Activated CD8-positive, alpha-beta T cell treated with anti-CD3 and anti-CD28 coated beads, Interleukin-2, amount 10 ng/mL, durations not matched to agents 7 days and 5 days (primary cell): ENCODE data around the gene FOXK2. TPM values are rescaled to one million over a fixed set of nuclear protein-coding genes. Genes with fewer than 3 reads are reported as not detected.
A peak's percentile ranks its signal among the peaks of the same experiment; 100 is the strongest.

Experiments
- ATAC-seq: fragments of 150-1000 bp; cut with Tn5 transposase; one replicate; pipeline ENCODE4 v1.10.0; 2021; ENCODE audit warnings: moderate library complexity
- CTCF ChIA-PET: fragments of 350-600 bp; sonication (Branson Sonifier 250); formaldehyde crosslinking; loops from one replicate; lab custom pipeline; 2021; ENCODE audit warnings: antibody characterized with exemption; lab: Charles Lee
- POLR2A ChIA-PET: fragments of 350-600 bp; sonication (Branson Sonifier 250); formaldehyde crosslinking; loops from one replicate; lab custom pipeline; 2021; ENCODE audit warnings: antibody characterized with exemption; lab: Charles Lee
- DNase-seq: peaks from one replicate; pipeline ENCODE4 v3.0.0-alpha.2; 2020
- H3K27ac Mint-ChIP-seq: one replicate; pipeline ENCODE4 v1.8.0; 2021; ENCODE audit warnings: mild to moderate bottlenecking, mixed read lengths
- H3K27me3 Mint-ChIP-seq: one replicate; pipeline ENCODE4 v1.8.0; 2021; ENCODE audit warnings: low read depth, mixed read lengths
- H3K36me3 Mint-ChIP-seq: one replicate; pipeline ENCODE4 v1.8.0; 2021; ENCODE audit warnings: low read depth, mixed read lengths
- H3K4me1 Mint-ChIP-seq: one replicate; pipeline ENCODE4 v1.8.0; 2021; ENCODE audit warnings: low read depth, mixed read lengths
- H3K4me3 Mint-ChIP-seq: one replicate; pipeline ENCODE4 v1.8.0; 2021; ENCODE audit warnings: mild to moderate bottlenecking, mixed read lengths
- H3K9me3 Mint-ChIP-seq: one replicate; pipeline ENCODE4 v1.8.0; 2022; ENCODE audit warnings: mixed read lengths; ENCODE audit not compliant: insufficient read depth
- total RNA-seq, 2 experiments: library from RNA; stranded (reverse); gene quantifications; one replicate each; pipeline ENCODE4 v1.2.3, GENCODE V29; 2021

FOXK2 gene
- total RNA-seq, 2 experiments from 2014 or later: 62.3 to 65.3 TPM

DNA sequence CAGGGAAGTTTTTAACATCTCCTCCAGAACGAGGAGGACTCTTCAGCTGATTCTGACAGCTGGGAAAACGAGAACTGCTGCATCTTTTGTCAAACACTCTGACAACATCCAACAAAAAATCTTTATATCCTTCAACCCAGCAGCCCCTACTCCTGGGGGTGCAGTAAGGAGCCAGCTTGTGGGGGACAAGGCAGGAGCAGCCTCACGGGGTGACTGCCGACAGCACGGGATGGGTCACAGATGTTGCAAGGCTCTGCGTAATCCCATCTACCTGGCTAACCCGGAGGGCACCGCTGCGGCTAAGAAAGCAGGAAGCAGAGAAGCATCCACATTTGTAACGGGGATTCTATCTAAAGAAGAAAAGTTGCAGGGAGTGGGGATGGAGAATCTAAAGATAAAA, 100.1 kb downstream of the FOXK2 start:
- ChIA-PET CTCF (no interaction called here), POLR2A (no interaction called here)
- ATAC-seq (no peak), DNase-seq (no peak)
- Mint-ChIP-seq H3K4me3 (no peak overlapping the region), H3K27me3 (no peaks in the 10 kb centered on the region), H3K9me3 (no peaks in the 10 kb centered on the region), H3K27ac (no peak overlapping the region), H3K4me1 (no peaks in the 10 kb centered on the region), H3K36me3 (peaks cover 56% of the 10 kb centered on the region)

GRCh38 chr17:82623707-82624106, 104.2 kb downstream of the FOXK2 start:
- peaks cover 56% of the 10 kb centered on the region for H3K36me3 Mint-ChIP-seq
- no peak overlapping the region for H3K4me3 Mint-ChIP-seq
- DNase-seq (no peak), ATAC-seq (no peak)
- H3K9me3 Mint-ChIP-seq: no peaks in the 10 kb centered on the region
- H3K4me1 Mint-ChIP-seq: no peaks in the 10 kb centered on the region
- H3K27me3 Mint-ChIP-seq: no peaks in the 10 kb centered on the region
- ChIA-PET POLR2A (no interaction called here), CTCF (no interaction called here)
- no peak overlapping the region for H3K27ac Mint-ChIP-seq

DNA sequence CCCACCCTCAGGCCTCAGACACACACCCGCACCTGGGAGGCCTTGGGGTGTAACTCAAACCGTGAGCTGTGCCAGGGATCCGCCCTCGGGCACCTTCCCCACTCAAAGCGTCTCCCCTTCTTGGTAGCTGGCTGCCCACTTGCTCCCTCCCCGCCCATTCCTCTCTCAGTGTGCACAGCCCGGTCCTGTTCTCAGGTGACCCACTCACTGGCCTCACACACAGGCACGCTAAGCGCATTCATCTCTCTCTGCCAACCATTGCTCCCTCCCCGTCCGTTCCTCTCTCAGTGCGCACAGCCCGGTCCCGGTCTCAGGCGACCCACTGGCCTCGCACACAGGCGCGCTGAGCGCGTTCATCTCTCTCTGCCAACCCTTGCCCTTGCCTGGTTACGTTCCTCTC, 107.9 kb downstream of the FOXK2 start:
- Mint-ChIP-seq H3K4me3 (no peak overlapping the region), H3K27me3 (no peaks in the 10 kb centered on the region), H3K27ac (peak overlapping the region; percentile 2), H3K4me1 (no peaks in the 10 kb centered on the region), H3K9me3 (no peaks in the 10 kb centered on the region), H3K36me3 (peaks cover 39% of the 10 kb centered on the region)
- ATAC-seq (no peak), DNase-seq (no peak)
- ChIA-PET CTCF (no interaction called here), POLR2A (no interaction called here)

DNA sequence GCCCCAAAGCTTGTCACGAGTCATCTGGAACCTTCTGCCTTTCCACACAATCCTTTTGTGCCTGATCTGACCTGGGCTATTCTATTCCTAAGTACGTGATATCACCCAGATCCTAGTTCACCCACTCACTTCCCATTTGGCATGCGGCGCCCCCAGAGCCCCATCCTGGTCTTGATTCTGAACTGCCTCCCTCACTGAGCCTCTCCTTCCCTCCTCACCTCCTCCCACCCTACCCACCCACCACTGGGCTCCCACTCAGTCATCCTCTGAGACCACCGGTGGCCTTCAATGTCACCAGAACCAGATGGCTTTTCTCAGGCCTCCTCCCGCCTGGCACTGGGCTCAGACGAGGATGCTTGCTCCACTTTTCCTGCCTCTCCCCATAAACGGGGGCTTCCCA, 110.2 kb downstream of the FOXK2 start:
- Mint-ChIP-seq H3K4me3 (no peak overlapping the region), H3K27me3 (no peaks in the 10 kb centered on the region), H3K4me1 (peaks cover 5% of the 10 kb centered on the region), H3K27ac (peak overlapping the region; percentile 1), H3K9me3 (no peaks in the 10 kb centered on the region), H3K36me3 (peaks cover 40% of the 10 kb centered on the region)
- POLR2A ChIA-PET: no interaction called here
- CTCF ChIA-PET: no interaction called here
- DNase-seq: no peak
- no peak for ATAC-seq

DNA sequence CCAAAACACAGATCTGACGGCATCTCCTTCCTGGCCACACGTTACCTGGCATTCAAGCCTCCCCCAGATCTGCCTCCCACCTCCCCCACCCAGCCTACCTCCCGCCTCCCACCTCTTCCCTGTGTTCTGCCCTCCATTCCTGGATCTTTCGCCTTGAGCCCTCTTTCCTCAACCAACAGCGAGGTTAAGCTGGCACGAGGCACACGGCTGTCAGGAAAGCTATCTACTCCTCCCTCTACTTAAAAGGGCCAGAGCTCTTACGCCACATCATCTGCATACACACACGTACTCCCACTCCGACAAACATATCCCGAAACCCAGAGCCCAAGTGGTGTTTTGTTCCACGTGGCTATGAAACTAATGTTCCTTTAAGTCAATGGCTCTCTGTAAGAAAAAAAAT, 110.7 kb downstream of the FOXK2 start:
- ChIA-PET CTCF (no interaction called here), POLR2A (no interaction called here)
- H3K36me3 Mint-ChIP-seq: peaks cover 36% of the 10 kb centered on the region
- DNase-seq: no peak
- H3K27ac Mint-ChIP-seq: no peak overlapping the region
- no peaks in the 10 kb centered on the region for H3K9me3 Mint-ChIP-seq
- H3K27me3 Mint-ChIP-seq: no peaks in the 10 kb centered on the region
- no peak for ATAC-seq
- H3K4me1 Mint-ChIP-seq: peaks cover 5% of the 10 kb centered on the region
- H3K4me3 Mint-ChIP-seq: no peak overlapping the region

DNA sequence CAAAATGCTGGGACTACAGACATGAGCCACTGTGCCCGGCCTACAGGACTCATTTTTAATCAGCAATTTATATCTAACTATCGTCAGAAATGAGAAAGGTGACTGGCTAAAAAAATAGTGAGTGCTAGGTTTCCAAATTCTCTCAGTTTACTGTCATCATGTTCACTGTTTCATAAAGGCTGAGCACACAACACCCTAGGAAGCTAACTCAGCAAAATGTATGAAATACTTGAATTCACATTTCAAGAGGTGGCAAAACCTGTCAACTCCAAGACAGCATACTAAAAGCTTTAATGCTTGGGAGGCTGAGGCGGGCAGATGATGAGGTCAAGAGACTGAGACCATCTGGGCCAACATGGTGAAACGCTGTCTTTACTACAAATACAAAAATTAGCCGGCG, 112.0 kb downstream of the FOXK2 start:
- no peak overlapping the region for H3K27ac Mint-ChIP-seq
- H3K4me1 Mint-ChIP-seq: peaks cover 5% of the 10 kb centered on the region
- no peak overlapping the region for H3K4me3 Mint-ChIP-seq
- peaks cover 32% of the 10 kb centered on the region for H3K36me3 Mint-ChIP-seq
- ChIA-PET CTCF (no interaction called here), POLR2A (no interaction called here)
- no peaks in the 10 kb centered on the region for H3K9me3 Mint-ChIP-seq
- ATAC-seq (no peak), DNase-seq (no peak)
- no peaks in the 10 kb centered on the region for H3K27me3 Mint-ChIP-seq

- H3K27ac Mint-ChIP-seq: no peak overlapping the region
- DNase-seq: no peak
- H3K36me3 Mint-ChIP-seq: peaks cover 33% of the 10 kb centered on the region
- no peak for ATAC-seq
- H3K4me1 Mint-ChIP-seq: peaks cover 11% of the 10 kb centered on the region
- ChIA-PET POLR2A (no interaction called here), CTCF (no interaction called here)
- no peak overlapping the region for H3K4me3 Mint-ChIP-seq
- no peaks in the 10 kb centered on the region for H3K9me3 Mint-ChIP-seq
- H3K27me3 Mint-ChIP-seq: no peaks in the 10 kb centered on the region
Measured at GRCh38 chr17:82632451-82632850, 112.9 kb downstream of the FOXK2 start.

DNA sequence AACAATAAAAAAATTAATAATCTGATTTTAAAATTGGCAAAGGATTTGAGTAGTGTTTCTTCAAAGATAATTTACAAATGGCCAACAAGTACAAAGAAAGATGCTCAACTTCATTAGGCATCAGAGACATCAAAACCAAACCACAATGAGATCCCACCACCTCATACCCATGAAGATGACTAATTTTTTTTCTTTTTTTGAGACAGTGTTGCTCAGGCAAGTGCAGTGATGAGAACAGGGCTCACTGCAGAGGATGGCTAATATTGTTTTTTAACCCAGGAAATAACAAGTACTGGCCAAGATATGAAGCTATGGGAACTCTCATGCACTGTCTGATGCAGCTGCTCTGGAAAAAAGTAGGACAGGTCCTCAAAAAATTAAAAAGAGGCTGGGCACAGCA, 113.8 kb downstream of the FOXK2 start:
- ATAC-seq: no peak
- POLR2A ChIA-PET: no interaction called here
- H3K27me3 Mint-ChIP-seq: no peaks in the 10 kb centered on the region
- DNase-seq: no peak
- peaks cover 27% of the 10 kb centered on the region for H3K36me3 Mint-ChIP-seq
- no peaks in the 10 kb centered on the region for H3K9me3 Mint-ChIP-seq
- H3K4me1 Mint-ChIP-seq: peaks cover 14% of the 10 kb centered on the region
- H3K4me3 Mint-ChIP-seq: no peak overlapping the region
- no peak overlapping the region for H3K27ac Mint-ChIP-seq
- CTCF ChIA-PET: no interaction called here

GRCh38 chr17:82636626-82637598, 117.4 kb downstream of the FOXK2 start:
- ATAC-seq: no peak
- DNase-seq: no peak
- H3K27ac Mint-ChIP-seq: no peak overlapping the region
- POLR2A ChIA-PET: interaction anchor here (0.6 kb wide), 1 partner anchor 11 kb away, joined by 3 read pairs; the partner anchor contains the start of gene WDR45B
- peaks cover 14% of the 10 kb centered on the region for H3K4me1 Mint-ChIP-seq
- no peaks in the 10 kb centered on the region for H3K9me3 Mint-ChIP-seq
- no peaks in the 10 kb centered on the region for H3K27me3 Mint-ChIP-seq
- peaks cover 39% of the 10 kb centered on the region for H3K36me3 Mint-ChIP-seq
- CTCF ChIA-PET: no interaction called here
- no peak overlapping the region for H3K4me3 Mint-ChIP-seq

GRCh38 chr17:82638183-82638773, 118.7 kb downstream of the FOXK2 start:
- POLR2A ChIA-PET: no interaction called here
- Mint-ChIP-seq H3K27ac (no peak overlapping the region), H3K4me1 (peaks cover 13% of the 10 kb centered on the region), H3K4me3 (no peak overlapping the region), H3K36me3 (peaks cover 46% of the 10 kb centered on the region), H3K9me3 (no peaks in the 10 kb centered on the region), H3K27me3 (no peaks in the 10 kb centered on the region)
- DNase-seq (no peak), ATAC-seq (no peak)
- CTCF ChIA-PET: no interaction called here

DNA sequence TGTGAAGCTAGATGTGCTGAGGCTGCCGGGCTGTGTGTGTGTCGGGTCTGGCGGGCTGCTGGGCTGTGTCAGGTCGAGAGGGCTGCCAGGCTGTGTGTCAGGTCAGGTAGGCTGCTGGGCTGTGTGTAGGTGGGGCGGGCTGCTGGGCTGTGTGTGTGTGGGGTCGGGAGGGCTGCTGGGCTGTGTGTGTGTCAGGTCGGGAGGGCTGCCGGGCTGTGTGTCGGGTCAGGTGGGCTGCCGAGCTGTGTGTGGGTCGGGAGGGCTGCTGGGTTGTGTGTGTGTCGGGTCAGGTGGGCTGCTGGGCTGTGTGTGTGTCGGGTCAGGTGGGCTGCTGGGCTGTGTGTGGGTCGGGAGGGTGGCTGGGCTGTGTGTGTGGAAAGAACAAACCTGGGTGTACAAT, 120.1 kb downstream of the FOXK2 start:
- DNase-seq (no peak), ATAC-seq (no peak)
- POLR2A ChIA-PET: no interaction called here
- H3K36me3 Mint-ChIP-seq: peaks cover 49% of the 10 kb centered on the region
- H3K4me1 Mint-ChIP-seq: peaks cover 13% of the 10 kb centered on the region
- no peaks in the 10 kb centered on the region for H3K27me3 Mint-ChIP-seq
- H3K4me3 Mint-ChIP-seq: no peak overlapping the region
- CTCF ChIA-PET: no interaction called here
- H3K27ac Mint-ChIP-seq: peak overlapping the region; percentile 16
- no peaks in the 10 kb centered on the region for H3K9me3 Mint-ChIP-seq

DNA sequence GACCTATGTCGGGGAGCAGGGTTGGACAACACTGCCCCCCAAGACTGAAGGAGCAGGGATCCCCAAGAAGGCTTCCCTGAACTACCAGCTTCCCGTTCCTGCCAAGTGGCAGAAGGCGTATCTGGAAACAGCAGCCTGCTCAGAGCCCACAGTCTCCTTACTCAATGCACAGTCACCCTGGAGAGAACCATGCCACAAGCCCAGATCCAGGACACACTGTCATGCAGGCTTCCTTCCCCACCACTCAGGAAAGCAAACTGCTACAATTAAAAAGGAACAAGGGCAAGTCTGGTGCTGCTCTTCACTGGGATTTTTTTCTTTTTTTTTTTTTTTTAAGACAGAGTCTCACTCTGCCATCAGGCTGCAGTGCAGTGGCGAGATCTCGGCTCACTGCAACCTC, 120.5 kb downstream of the FOXK2 start:
- H3K27ac Mint-ChIP-seq: no peak overlapping the region
- no peaks in the 10 kb centered on the region for H3K27me3 Mint-ChIP-seq
- H3K36me3 Mint-ChIP-seq: peaks cover 47% of the 10 kb centered on the region
- H3K4me1 Mint-ChIP-seq: peaks cover 13% of the 10 kb centered on the region
- ChIA-PET POLR2A (no interaction called here), CTCF (no interaction called here)
- DNase-seq (no peak), ATAC-seq (no peak)
- no peak overlapping the region for H3K4me3 Mint-ChIP-seq
- no peaks in the 10 kb centered on the region for H3K9me3 Mint-ChIP-seq
